ENCODE data around the gene HCST.
"Not testable (repeated sequence)": the region's sequence is repeated elsewhere in the genome, so short reads cannot be mapped to it uniquely, and the experiment has no call there.

HCST gene

GRCh38 chr19:35882114-35882832 lies 20.1 kb upstream of the HCST start:
- DNase-seq = no peak

- no peak for DNase-seq
These were observed 18.4 kb upstream of the HCST start for GRCh38 chr19:35883882-35884281.

- DNase-seq = no peak
These were observed 17.0 kb upstream of the HCST start for GRCh38 chr19:35885225-35885738.

GRCh38 chr19:35885904-35886303 lies 16.4 kb upstream of the HCST start:
- DNase-seq = no peak

GRCh38 chr19:35887197-35887596 lies 15.1 kb upstream of the HCST start:
- DNase-seq = no peak

- DNase-seq = no peak
These were observed 13.9 kb upstream of the HCST start for GRCh38 chr19:35888398-35888797.

- no peak for DNase-seq
These were observed 12.8 kb upstream of the HCST start for GRCh38 chr19:35889370-35890112.

- no peak for DNase-seq
These were observed 12.1 kb upstream of the HCST start for GRCh38 chr19:35890113-35890650.

- DNase-seq = not testable (repeated sequence)
These were observed 10.5 kb upstream of the HCST start for GRCh38 chr19:35891819-35892218.

GRCh38 chr19:35894342-35894741 lies 8.0 kb upstream of the HCST start:
- no peak for DNase-seq

- no peak for DNase-seq
These were observed 6.3 kb upstream of the HCST start for GRCh38 chr19:35895911-35896642.

GRCh38 chr19:35896643-35897040 lies 5.7 kb upstream of the HCST start:
- no peak for DNase-seq

- no peak for DNase-seq
These were observed 4.5 kb upstream of the HCST start for GRCh38 chr19:35897706-35898451.

- no peak for DNase-seq
These were observed 3.9 kb upstream of the HCST start for GRCh38 chr19:35898499-35898809.

- peak; percentile 65 for DNase-seq
These were observed 2.6 kb upstream of the HCST start for GRCh38 chr19:35899547-35900214.

GRCh38 chr19:35901055-35901644 lies 1.2 kb upstream of the HCST start:
- no peak for DNase-seq

GRCh38 chr19:35902870-35903475 lies 644 bp downstream of the HCST start:
- DNase-seq = no peak

- DNase-seq = peak; percentile 75
These were observed 1.3 kb downstream of the HCST start for GRCh38 chr19:35903550-35904179.

- no peak for DNase-seq
These were observed 2.2 kb downstream of the HCST start for GRCh38 chr19:35904311-35905068.

GRCh38 chr19:35905178-35905727 lies 2.9 kb downstream of the HCST start:
- DNase-seq = no peak

All from NCI-H510A (cell line).